A673 (cell line): ENCODE measurements around the gene ITGB6. TPM values are rescaled to one million over a fixed set of nuclear protein-coding genes. Genes with fewer than 3 reads are reported as not detected.

ENCODE experiments used
- BruUV-seq: library from RNA; stranded (reverse); fragments of 400-500 nt; replicated peaks from 2 replicates; lab custom pipeline; 2021; lab: Mats Ljungman, UMichigan
- CTCF ChIA-PET: fragments of 300-600 bp; sonication (Branson Sonifier 250); formaldehyde crosslinking; loops from one replicate; lab custom pipeline; 2022; ENCODE audit warnings: antibody characterized with exemption; lab: Charles Lee
- POLR2A ChIA-PET: fragments of 300-600 bp; sonication (Branson Sonifier 250); formaldehyde crosslinking; loops from one replicate; lab custom pipeline; 2022; ENCODE audit warnings: antibody characterized with exemption; ENCODE audit not compliant: low non-redundant PET; lab: Charles Lee
- DNase-seq: peaks from one replicate; pipeline ENCODE4 v3.0.0-alpha.2; 2015; ENCODE audit warnings: low spot score
- H3K27ac ChIP-seq: fragments of 200-600 bp; sonication (generic); 2 replicates; pipeline ENCODE4 v1.5.1; 2016; ENCODE audit warnings: mixed run types, low read depth, mild to moderate bottlenecking, mixed read lengths, antibody characterized with exemption, low read length; ENCODE audit not compliant: poor library complexity, severe bottlenecking
- H3K27me3 ChIP-seq: fragments of 200-600 bp; sonication (generic); replicated peaks from 2 replicates; pipeline ENCODE4 v1.6.1; 2017; ENCODE audit warnings: mixed run types, low read depth, mild to moderate bottlenecking, mixed read lengths, antibody characterized with exemption, low read length; ENCODE audit not compliant: insufficient read depth, poor library complexity
- H3K36me3 ChIP-seq: fragments of 200-600 bp; sonication (generic); 2 replicates; pipeline ENCODE4 v1.6.1; 2016; ENCODE audit warnings: mixed run types, mild to moderate bottlenecking, mixed read lengths, antibody characterized with exemption, low read length; ENCODE audit not compliant: insufficient read depth, poor library complexity, severe bottlenecking
- H3K4me1 ChIP-seq: fragments of 200-600 bp; sonication (generic); 2 replicates; pipeline ENCODE4 v1.6.1; 2017; ENCODE audit warnings: mixed run types, mild to moderate bottlenecking, mixed read lengths, antibody characterized with exemption, low read length; ENCODE audit not compliant: insufficient read depth, poor library complexity, severe bottlenecking
- H3K4me3 ChIP-seq: fragments of 200-600 bp; sonication (generic); 2 replicates; pipeline ENCODE4 v1.5.1; 2016; ENCODE audit warnings: low read depth, mixed run types, mild to moderate bottlenecking, mixed read lengths, low read length; ENCODE audit not compliant: poor library complexity, severe bottlenecking
- H3K9me3 ChIP-seq: fragments of 200-600 bp; sonication (generic); 2 replicates; pipeline ENCODE4 v1.6.1; 2016; ENCODE audit warnings: mixed run types, low read depth, mild to moderate bottlenecking, mixed read lengths, antibody characterized with exemption, low read length; ENCODE audit not compliant: poor library complexity, severe bottlenecking
- CTCF ChIP-seq: fragments of 300-800, 200-600 bp; sonication (generic); conservative IDR thresholded peaks from 2 replicates; pipeline ENCODE4 v1.5.1; 2017; ENCODE audit warnings: low read depth, mild to moderate bottlenecking, antibody characterized with exemption, low read length, moderate library complexity, mixed read lengths
- EZH2 ChIP-seq: fragments of 200-600 bp; sonication (generic); IDR thresholded peaks from 2 replicates; pipeline ENCODE4 v1.6.1; 2017; ENCODE audit warnings: borderline replicate concordance, low read depth, mild to moderate bottlenecking, mixed read lengths, antibody characterized with exemption, low read length; ENCODE audit not compliant: poor library complexity, severe bottlenecking
- intact Hi-C: fragments of 100-400 bp; cut with micrococcal nuclease; formaldehyde crosslinking; loops from one replicate; pipeline ENCODE4 v1.10.0; 2022; ENCODE audit not compliant: unreplicated experiment
- total RNA-seq: library from RNA; stranded (reverse); gene quantifications from 2 replicates; pipeline ENCODE4 v1.2.3, GENCODE V29; 2021

The ITGB6 gene
- total RNA-seq, 1 experiment from 2014 or later: not detected

- DNase-seq: no peak
- ChIA-PET CTCF (no interaction called here), POLR2A (no interaction called here)
- no TSS peak for BruUV-seq
- no peak for TF ChIP-seq EZH2
- TF ChIP-seq CTCF: no peak
- Histone ChIP-seq H3K4me3 (no peak overlapping the region), H3K4me1 (no peaks in the 10 kb centered on the region), H3K27ac (no peak overlapping the region), H3K27me3 (peaks cover 10% of the 10 kb centered on the region), H3K36me3 (no peaks in the 10 kb centered on the region), H3K9me3 (no peaks in the 10 kb centered on the region)
- intact Hi-C loops: no loop called here
These were observed 147.5 kb downstream of the ITGB6 start for GRCh38 chr2:160052531-160052930.

GRCh38 chr2:160051371-160051800 lies 148.7 kb downstream of the ITGB6 start:
- DNase-seq: no peak
- no peak overlapping the region for H3K27ac ChIP-seq
- H3K36me3 ChIP-seq: no peaks in the 10 kb centered on the region
- no peak overlapping the region for H3K4me3 ChIP-seq
- H3K4me1 ChIP-seq: no peaks in the 10 kb centered on the region
- no peaks in the 10 kb centered on the region for H3K9me3 ChIP-seq
- H3K27me3 ChIP-seq: peaks cover 10% of the 10 kb centered on the region
- CTCF ChIA-PET: no interaction called here
- intact Hi-C loops: no loop called here
- POLR2A ChIA-PET: interaction anchor here (0.6 kb wide), 1 partner anchor 14 kb away, joined by 4 read pairs; no protein-coding TSS in a partner anchor
- no TSS peak for BruUV-seq
- no peak for TF ChIP-seq CTCF
- no peak for TF ChIP-seq EZH2

GRCh38 chr2:160050147-160050546 lies 149.9 kb downstream of the ITGB6 start:
- Histone ChIP-seq H3K27ac (no peak overlapping the region), H3K9me3 (no peaks in the 10 kb centered on the region), H3K4me1 (no peaks in the 10 kb centered on the region), H3K36me3 (no peaks in the 10 kb centered on the region), H3K27me3 (peaks cover 10% of the 10 kb centered on the region), H3K4me3 (no peak overlapping the region)
- ChIA-PET POLR2A (no interaction called here), CTCF (no interaction called here)
- no peak for DNase-seq
- BruUV-seq: no TSS peak
- intact Hi-C loops: no loop called here
- TF ChIP-seq EZH2 (no peak), CTCF (no peak)

Other genes starting within 250 kb of the ITGB6 start
- gene PLA2R1, start 137.7 kb downstream of the ITGB6 start, total RNA-seq: not detected in 2 replicates